Suprapubic skin (tissue), 4 donors: ENCODE data around the gene DRD5. TPM values are rescaled to one million over a fixed set of nuclear protein-coding genes. Genes with fewer than 3 reads are reported as not detected.
"Not testable (repeated sequence)": the region's sequence is repeated elsewhere in the genome, so short reads cannot be mapped to it uniquely, and the experiment has no call there.

Source experiments
- DNase-seq, 2 donors: peaks; one replicate each; pipeline ENCODE4 v3.0.0-alpha.2; 2019; ENCODE audit warnings: low spot score in 2 of 2
- H3K27ac ChIP-seq: fragments of 200-600 bp; sonication (generic); one replicate; pipeline ENCODE4 v1.5.1; 2019
- H3K27me3 ChIP-seq: fragments of 200-600 bp; sonication (generic); one replicate; pipeline ENCODE4 v1.5.1; 2019
- H3K36me3 ChIP-seq: fragments of 200-600 bp; sonication (generic); one replicate; pipeline ENCODE4 v1.5.1; 2019
- H3K4me1 ChIP-seq: fragments of 200-600 bp; sonication (generic); one replicate; pipeline ENCODE4 v1.5.1; 2019
- H3K4me3 ChIP-seq: fragments of 200-600 bp; sonication (generic); one replicate; pipeline ENCODE4 v1.5.1; 2019; ENCODE audit warnings: mild to moderate bottlenecking
- H3K9me3 ChIP-seq: fragments of 200-600 bp; sonication (generic); one replicate; pipeline ENCODE4 v1.5.1; 2019
- EP300 ChIP-seq: sonication (generic); formaldehyde crosslinking; IDR thresholded peaks from one replicate; pipeline ENCODE4 v1.6.1; 2017; ENCODE audit warnings: antibody characterized with exemption
- POLR2A ChIP-seq, 2 donors: fragments of 450-650 bp; IDR thresholded peaks; one replicate each; pipeline ENCODE4 v1.6.1; 2017; ENCODE audit warnings: antibody characterized with exemption in 2 of 2, mild to moderate bottlenecking in 2 of 2, moderate library complexity in 2 of 2
- POLR2AphosphoS5 ChIP-seq, 3 donors: sonication (generic); formaldehyde crosslinking; IDR thresholded peaks; one replicate each; pipeline ENCODE4 v1.6.1; 2017; ENCODE audit warnings: antibody characterized with exemption in 3 of 3
- WGBS: methylation state at CpG from one replicate; pipeline ENCODE4 v1.1.5; 2018; 5-methylcytosine and 5-hydroxymethylcytosine counted together
- total RNA-seq, 4 donors: library from RNA; depleted of rRNA; stranded (reverse); fragments of >200 nt; gene quantifications; one replicate each; pipeline ENCODE4 v1.1.0, GENCODE V29; 2016
- TF ChIP-seq, protein P1 (sequence below), 2 donors: fragments of 200-600 bp in 1 of 2; fragments of 450-650 bp in 1 of 2; sonication (generic) in 1 of 2; IDR thresholded peaks; one replicate each; pipeline ENCODE4 v1.5.1; 2016 to 2019; ENCODE audit warnings: antibody characterized with exemption in 2 of 2, mild to moderate bottlenecking in 1 of 2, moderate library complexity in 1 of 2

DRD5 gene
- not detected for total RNA-seq

DNA sequence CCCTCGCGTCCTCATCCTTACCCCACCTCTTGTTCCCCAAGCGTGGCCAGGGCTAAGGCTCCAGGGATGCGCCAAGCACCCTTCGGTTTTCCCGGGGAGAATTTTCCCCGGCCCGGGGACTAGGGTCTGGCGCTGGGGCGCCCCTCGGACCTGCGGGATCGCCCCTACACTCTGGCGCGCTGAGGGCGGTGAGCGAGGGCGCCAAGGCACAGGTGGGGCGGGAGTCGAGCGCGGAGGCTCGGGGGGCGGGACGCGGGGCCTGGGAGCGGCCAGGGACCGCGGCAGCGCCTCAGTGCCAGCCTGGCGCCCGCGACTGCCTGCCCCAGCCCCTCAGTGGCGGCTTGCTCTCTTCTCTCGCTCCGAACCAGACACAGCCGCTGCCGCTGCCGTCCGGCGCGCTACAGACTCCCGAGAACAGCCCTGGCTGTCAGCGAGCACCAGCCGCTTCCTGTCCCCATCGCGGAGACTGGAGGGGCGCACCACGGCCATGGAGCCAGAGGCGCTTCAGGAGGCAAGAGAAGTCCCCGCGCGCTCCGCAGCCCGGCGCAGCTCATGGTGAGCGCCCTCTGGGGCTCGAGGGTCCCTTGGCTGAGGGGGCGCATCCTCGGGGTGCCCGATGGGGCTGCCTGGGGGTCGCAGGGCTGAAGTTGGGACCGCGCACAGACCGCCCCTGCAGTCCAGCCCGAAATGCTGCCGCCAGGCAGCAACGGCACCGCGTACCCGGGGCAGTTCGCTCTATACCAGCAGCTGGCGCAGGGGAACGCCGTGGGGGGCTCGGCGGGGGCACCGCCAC is at the start of gene DRD5:
DRD5 (plus strand) TSS at position 292 of the 793 bp plus-strand sequence; CDS start at position 688, 396 bp downstream.
- Histone ChIP-seq H3K9me3 (no peaks in the 10 kb centered on the region), H3K4me1 (no peaks in the 10 kb centered on the region), H3K27ac (no peak within 1 kb of the TSS), H3K27me3 (peaks cover 40% of the 10 kb centered on the region), H3K4me3 (no peak within 1 kb of the TSS), H3K36me3 (no peaks in the 10 kb centered on the region)
- TF ChIP-seq POLR2A (IDR thresholded peaks at IDR 0.05): no peak
- TF ChIP-seq EP300: no peak
- TF ChIP-seq, protein P1, sequence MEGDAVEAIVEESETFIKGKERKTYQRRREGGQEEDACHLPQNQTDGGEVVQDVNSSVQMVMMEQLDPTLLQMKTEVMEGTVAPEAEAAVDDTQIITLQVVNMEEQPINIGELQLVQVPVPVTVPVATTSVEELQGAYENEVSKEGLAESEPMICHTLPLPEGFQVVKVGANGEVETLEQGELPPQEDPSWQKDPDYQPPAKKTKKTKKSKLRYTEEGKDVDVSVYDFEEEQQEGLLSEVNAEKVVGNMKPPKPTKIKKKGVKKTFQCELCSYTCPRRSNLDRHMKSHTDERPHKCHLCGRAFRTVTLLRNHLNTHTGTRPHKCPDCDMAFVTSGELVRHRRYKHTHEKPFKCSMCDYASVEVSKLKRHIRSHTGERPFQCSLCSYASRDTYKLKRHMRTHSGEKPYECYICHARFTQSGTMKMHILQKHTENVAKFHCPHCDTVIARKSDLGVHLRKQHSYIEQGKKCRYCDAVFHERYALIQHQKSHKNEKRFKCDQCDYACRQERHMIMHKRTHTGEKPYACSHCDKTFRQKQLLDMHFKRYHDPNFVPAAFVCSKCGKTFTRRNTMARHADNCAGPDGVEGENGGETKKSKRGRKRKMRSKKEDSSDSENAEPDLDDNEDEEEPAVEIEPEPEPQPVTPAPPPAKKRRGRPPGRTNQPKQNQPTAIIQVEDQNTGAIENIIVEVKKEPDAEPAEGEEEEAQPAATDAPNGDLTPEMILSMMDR (IDR thresholded peaks at IDR 0.05): no peak
- TF ChIP-seq POLR2AphosphoS5 (IDR thresholded peaks at IDR 0.05): no peak
- DNase-seq: no peak
- WGBS: 20% methylated on average over 2 of the region's 78 CpGs

DNA sequence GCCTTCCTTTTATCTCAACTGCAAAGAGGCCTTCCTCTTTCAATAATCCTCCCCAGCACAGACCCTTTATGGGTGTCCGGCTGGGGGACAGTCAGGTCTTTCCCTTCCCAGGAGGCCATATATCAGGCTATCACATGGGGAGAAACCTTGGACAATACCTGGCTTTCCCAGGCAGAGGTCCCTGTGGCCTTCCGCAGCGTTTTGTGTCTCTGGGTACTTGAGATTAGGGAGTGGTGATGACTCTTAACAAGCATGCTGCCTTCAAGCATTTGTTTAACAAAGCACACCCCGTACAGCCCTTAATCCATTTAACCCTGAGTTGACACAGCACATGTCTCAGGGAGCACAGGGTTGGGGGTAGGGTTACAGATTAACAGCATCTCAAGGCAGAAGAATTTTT is 49.2 kb upstream of the DRD5 start:
- H3K27me3 ChIP-seq, DNase-seq, H3K27ac ChIP-seq, H3K4me1 ChIP-seq, H3K36me3 ChIP-seq, H3K9me3 ChIP-seq, H3K4me3 ChIP-seq: not testable (repeated sequence)
- 94% methylated on average over 3 of the region's 4 CpGs for WGBS

DNA sequence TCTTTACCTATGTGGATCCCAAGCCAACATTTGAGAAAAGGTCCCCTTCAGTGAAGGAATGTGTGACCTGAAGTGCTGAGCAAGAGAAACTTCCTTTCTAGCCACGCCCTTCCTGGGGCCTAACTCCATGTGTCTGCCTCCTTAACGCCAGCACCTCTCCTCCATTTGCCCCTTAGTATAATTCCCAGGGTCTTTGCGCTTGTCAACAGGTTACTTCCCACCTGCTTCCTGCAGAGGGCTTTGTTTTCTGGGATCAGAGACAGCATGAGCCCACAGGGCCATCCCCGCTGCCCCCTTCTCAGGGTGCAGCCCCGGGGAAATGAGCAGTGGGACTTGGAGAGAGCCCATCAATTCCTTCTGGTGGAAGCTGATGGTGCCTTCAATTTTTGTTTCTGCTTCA is 45.9 kb upstream of the DRD5 start:
- no peaks in the 10 kb centered on the region for H3K9me3 ChIP-seq
- no peak overlapping the region for H3K27ac ChIP-seq
- DNase-seq: no peak
- no peaks in the 10 kb centered on the region for H3K36me3 ChIP-seq
- no peaks in the 10 kb centered on the region for H3K4me1 ChIP-seq
- no peak overlapping the region for H3K4me3 ChIP-seq
- H3K27me3 ChIP-seq: no peaks in the 10 kb centered on the region
- TF ChIP-seq, protein P1 (IDR thresholded peaks at IDR 0.05): no peak
- TF ChIP-seq EP300 (no peak), POLR2A (IDR thresholded peaks at IDR 0.05) (no peak), POLR2AphosphoS5 (IDR thresholded peaks at IDR 0.05) (no peak)
- 85% methylated on average over 5 of the region's 5 CpGs for WGBS

DNA sequence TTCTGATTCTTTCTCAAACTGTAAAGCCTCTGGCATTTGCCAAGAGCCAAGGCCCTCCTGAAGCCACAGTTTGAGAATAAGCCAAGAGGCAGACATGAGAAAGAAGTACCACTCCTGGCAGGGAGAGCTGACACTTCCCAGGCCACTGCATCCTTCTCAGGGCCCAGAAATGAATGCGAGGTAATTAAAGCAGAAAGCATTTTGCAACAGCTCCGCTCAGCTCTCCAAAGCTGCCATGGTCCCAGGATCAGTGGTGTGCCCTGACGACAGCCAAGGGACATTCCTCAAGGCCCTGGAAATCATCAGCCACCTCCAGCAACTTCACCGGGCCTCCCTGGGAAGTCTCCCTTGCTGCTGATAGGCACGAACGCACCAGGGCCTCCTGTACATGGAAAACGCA is 44.2 kb upstream of the DRD5 start:
- H3K9me3 ChIP-seq, H3K27me3 ChIP-seq, H3K27ac ChIP-seq, DNase-seq, H3K36me3 ChIP-seq, H3K4me3 ChIP-seq, H3K4me1 ChIP-seq: not testable (repeated sequence)
- 35% methylated on average over 6 of the region's 7 CpGs for WGBS

DNA sequence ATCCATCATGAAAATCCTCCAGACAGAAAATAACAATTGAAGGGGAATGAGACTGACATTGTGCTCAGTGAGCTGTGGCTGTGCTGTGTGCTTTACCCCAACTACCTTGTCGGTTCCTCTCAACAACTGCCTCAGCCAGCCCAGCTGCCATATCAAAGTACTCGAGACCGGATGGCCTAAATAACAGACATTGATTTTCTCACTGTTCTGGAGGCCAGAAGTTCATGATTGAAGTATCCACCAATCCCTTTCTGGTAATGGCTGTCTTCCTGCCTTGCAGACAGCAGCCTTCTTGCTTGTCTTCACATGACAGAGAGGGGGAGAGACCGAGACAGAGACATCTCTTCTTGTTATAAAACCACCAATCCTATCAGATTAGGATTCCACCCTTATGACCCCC is 37.6 kb upstream of the DRD5 start:
- WGBS: 87% methylated on average over 4 of the region's 4 CpGs
- H3K27ac ChIP-seq, H3K36me3 ChIP-seq, H3K27me3 ChIP-seq, H3K4me1 ChIP-seq, H3K4me3 ChIP-seq, DNase-seq, H3K9me3 ChIP-seq: not testable (repeated sequence)

DNA sequence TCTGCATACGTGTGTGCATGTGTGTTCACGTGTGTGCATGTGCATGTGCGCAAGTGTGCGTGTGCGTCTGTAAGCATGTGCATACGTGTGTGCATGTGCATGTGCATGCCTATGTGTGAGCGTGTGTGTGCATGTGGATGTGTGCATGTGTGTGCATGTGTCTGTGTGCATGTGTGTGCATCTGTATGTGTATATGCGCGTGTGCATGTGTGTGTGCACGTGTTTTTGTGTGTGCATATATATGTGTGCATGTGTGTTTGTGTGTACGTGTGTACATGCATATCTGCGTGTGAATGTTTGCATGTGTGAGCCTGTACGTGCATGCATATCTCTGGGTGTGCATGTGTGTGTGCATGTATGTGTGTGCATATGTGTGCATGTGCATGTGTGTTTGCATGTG is 35.7 kb upstream of the DRD5 start:
- TF ChIP-seq POLR2A (IDR thresholded peaks at IDR 0.05) (no peak), POLR2AphosphoS5 (IDR thresholded peaks at IDR 0.05) (no peak), EP300 (no peak)
- Histone ChIP-seq H3K4me3 (no peak overlapping the region), H3K36me3 (no peaks in the 10 kb centered on the region), H3K4me1 (no peaks in the 10 kb centered on the region), H3K27me3 (no peaks in the 10 kb centered on the region), H3K27ac (no peak overlapping the region), H3K9me3 (no peaks in the 10 kb centered on the region)
- WGBS: 95% methylated on average over 13 of the region's 13 CpGs
- no peak for DNase-seq

DNA sequence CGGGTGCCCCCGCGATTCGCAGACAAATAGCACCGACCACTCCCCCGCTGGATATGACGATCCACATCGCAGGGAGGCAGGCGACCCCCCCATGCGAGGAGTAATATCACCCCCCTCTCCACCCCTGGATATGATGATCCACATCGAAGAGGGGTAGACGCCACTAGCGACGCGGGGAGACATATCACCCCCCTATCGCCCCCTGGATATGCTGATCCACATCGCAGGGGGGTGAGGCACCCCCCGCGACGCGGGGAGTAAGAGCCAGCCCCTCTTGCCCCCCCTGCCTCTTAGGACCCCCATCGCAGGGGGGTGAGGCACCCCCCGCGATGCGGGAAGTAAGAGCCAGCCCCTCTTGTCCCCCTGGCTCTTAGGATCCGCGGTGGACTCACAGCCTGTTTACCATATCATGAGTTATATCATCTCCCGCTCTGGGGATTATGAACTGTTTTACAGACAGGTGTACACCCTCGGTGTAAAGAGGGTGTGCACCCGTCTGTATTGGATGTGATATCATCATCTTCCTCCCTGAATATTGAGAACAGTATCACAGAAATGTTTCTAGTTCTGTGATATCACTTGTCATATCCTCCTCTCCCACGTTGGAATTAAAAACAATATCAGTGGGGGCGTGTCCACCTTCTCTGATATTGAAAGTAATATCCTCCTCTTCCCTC is 22.7 kb upstream of the DRD5 start:
- 77% methylated on average over 22 of the region's 32 CpGs for WGBS
- Histone ChIP-seq H3K9me3 (no peaks in the 10 kb centered on the region), H3K27me3 (peaks cover 8% of the 10 kb centered on the region), H3K4me1 (no peaks in the 10 kb centered on the region), H3K36me3 (no peaks in the 10 kb centered on the region), H3K4me3 (no peak overlapping the region), H3K27ac (no peak overlapping the region)
- TF ChIP-seq, protein P1 (IDR thresholded peaks at IDR 0.05): no peak
- TF ChIP-seq POLR2A (IDR thresholded peaks at IDR 0.05): no peak
- no peak for TF ChIP-seq EP300
- no peak for TF ChIP-seq POLR2AphosphoS5 (IDR thresholded peaks at IDR 0.05)
- DNase-seq: no peak
